Measurements from ENCODE around the gene NNT.
"Not testable (repeated sequence)": the region's sequence is repeated elsewhere in the genome, so short reads cannot be mapped to it uniquely, and the experiment has no call there.

Gene NNT

DNA sequence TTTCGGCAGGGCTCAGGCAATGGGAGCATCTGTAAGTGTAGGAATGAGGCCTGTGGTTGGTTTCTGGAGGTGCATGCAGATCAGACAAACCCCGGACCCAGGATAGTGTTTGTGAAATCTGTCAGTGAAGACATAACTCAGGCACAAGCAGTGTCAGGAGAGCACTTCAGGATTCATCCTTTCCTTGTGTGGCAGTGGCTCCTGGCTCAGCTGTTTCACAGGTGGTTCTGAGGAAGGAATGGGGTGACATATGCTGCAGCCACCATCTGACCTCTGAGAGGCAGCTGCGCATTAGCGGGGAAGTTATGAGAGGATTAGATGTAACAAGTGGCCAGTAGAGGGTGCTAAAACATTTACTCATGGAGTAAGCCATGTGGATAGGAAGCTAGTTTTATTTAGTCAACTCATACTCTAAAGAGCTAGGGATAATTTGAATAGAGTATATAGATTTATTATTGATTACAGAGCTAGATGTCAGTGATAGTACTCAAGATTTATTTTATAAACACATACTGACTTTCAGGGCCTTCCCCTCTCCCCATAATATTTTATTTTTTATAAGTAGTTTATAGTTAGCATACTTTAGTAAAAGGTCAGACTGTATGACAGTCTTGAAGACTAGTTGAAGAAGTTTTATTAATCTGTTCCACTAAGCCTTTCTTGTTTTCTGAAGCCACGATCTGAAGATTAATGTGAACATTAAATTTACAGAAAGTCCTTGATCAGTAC lies 28.4 kb downstream of the NNT start:
- no peak for DNase-seq (ENCODE audit: low read depth)

DNA sequence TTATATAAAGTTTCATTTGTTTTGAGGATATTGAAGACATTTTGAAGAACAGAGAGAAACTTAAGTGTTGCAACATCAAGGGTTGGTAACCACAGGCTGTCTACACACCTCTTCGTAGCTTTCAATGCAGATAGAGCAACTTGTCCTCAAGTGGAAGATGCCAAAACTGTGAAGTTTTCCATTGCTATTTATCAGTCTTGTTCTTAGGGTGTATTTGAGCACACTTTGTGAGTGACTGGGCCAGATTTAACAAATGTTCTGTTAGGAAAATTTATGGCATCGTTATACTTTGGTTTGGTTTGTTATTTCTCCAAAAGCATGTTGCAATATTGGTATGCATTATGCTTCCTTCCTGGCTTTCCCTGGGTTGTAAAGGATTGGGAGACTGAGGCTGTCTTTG lies 31.6 kb downstream of the NNT start:
- DNase-seq (ENCODE audit: low read depth) = no peak

DNA sequence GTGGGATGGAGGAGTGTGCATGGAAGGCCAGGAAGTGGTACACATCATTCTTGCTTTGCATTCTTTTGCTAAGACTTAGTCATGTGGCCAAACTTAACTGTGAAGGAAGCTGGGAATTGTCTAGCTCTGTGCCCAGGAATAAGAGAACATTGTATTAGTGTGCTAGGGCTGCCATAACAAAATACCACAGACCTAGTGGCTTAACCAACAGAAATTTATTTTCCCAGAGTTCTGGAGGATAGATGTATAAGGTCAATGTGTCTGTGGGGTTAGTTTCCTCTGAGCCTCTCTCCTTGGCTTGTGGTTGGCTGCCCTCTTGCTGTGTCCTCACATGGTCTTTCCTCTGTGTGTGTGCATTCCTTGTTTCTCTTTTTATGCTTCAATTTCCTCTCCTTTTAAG lies 32.4 kb downstream of the NNT start:
- DNase-seq (ENCODE audit: low read depth) = no peak

DNA sequence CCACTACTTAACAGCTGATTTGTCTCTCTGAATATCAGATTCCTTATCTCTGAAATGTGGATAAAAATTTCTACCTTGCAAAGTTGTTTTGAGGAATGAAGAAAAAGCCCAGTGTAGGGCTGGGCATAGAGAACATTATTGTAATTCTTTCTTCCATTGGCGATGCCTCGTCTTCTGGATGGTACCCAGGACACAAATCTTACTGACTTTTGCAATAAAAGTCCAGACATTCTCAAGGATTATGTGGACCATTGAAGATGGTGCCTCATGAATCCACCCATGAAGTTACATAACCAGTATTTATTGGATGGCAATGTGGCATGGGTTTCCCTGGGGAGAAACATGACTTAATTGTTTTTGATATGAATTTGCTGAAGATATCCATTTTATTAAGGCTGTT lies 33.1 kb downstream of the NNT start:
- no peak for DNase-seq (ENCODE audit: low read depth)

DNA sequence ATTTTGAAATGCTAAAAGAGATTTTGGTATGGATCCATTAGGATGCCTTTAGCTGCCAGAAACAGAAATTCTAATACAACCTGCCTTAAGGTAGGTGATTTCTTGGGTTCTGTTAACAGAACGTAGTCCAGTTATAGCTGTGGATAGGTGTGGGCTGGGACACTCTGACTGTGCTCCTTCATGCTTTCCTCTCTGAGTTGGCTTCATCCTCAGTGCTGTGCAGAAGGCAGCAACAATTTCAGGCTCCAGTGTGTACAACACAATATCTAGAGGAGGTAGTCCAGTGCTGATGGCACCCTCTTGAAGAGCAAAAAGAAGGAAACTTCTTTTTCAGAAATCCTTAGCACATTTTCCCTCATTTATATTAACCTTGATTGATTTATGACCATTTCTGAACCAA lies 34.4 kb downstream of the NNT start:
- no peak for DNase-seq (ENCODE audit: low read depth)

DNA sequence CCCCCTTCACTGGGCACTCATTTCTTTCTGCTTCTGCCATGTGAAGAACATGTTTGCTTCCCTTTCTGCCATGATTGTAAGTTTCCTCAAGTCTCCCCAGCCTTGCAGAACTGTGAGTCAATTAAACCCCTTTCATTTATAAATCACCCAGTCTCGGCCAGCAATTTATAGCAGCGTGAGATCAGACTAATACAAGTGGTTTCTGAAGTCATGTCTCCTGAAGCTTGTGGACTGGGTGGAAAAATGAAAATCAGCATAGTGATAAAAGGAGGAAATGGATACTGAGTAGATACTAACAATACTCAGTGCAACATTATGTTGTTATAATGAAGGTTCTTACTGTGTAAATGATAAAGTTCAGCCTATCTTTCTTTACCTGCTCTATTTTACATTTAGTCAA lies 35.1 kb downstream of the NNT start:
- DNase-seq (ENCODE audit: low read depth) = no peak

DNA sequence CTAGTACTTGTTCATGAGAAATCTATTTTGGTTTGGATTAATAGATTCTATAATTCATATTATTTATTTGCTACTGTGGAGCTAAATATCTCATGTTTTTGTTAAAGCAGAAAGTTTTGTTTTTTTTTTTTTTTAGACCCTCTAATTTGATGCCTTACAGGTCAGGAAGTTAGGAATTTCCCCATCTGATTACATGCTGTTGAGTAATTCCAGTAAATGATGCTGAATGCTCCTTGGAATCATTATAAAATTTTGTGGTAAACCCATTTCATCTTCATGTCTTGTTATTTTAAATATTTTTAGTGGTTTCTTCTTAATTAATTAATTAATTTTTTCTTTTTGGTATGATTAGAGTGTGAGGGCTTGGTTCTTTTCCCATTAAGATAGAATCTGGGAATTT lies 35.6 kb downstream of the NNT start:
- no peak for DNase-seq (ENCODE audit: low read depth)

DNA sequence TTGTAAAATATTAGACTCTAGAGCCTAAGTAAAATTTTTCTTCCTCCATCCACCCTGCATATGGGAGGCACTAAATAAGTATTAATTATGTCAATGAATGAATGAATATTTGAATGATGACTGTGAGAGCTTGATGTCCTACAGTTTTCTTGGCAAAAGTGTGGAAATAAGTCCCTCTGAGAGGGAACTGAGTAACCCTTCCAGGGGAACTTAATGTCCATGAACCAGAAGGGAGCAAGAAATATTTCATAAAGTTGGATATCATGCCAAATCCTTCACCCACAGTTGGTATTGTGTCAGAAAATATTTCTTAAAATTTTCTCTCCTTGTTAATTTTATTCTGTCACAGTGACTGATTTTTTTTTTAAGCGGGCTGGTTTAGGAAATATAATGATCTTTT lies 36.6 kb downstream of the NNT start:
- DNase-seq (ENCODE audit: low read depth) = no peak

DNA sequence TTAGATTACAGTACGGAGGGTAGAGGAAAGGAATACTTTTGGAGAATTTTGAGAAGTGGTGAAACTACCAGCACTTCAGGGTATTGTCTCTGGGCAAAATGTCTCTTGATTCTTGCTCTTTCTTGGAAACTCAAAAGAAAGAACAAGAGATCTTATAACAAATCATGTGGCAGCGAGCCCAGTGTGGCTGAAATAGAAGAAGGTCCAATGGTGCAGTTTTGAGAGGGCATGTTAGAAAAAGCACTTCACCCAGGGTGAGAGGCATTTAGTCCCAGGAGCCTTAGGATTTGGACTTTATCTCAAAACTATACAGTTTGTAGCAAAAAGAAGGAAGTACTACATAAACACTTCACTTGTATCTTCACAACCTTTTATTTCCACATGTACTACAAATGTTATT lies 39.4 kb downstream of the NNT start:
- DNase-seq (ENCODE audit: low read depth) = no peak

DNA sequence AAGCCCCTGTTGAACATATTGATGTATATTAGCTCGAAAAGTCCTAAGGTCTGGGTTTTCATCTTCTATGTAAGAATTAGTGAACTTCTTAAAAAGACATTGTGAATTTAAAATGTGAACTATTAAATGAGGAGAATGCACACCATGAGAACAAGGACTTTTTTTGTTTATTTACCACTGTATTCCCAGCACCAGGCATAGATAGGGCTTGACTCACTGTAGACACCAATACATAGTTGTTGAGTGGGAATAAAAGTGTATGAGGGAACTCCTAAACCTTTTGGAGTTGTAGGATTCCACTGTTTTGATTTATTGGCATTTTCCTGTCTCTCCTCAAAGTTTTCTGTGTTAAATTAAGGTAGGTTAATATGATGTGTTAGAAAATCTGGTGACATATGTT lies 40.3 kb downstream of the NNT start:
- no peak for DNase-seq (ENCODE audit: low read depth)

DNA sequence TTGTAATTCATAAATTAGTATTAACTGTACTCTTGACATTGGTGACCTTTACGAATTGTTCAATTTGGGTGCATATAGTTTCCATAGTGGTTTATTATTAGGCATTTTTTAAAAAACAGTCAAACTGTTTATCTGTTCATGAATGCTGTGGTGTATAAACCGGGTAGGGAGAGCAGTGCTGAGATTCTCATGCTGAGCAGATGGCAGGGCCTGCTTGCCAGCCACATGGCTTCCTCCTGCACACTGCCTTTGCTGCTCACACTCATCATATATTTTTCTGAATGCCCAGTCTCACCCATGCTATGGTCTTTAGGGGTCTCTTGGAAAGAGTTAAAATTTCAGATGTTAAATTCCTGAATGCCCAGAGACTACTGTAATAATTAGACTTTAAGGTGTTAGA lies 40.8 kb downstream of the NNT start:
- DNase-seq (ENCODE audit: low read depth) = no peak

DNA sequence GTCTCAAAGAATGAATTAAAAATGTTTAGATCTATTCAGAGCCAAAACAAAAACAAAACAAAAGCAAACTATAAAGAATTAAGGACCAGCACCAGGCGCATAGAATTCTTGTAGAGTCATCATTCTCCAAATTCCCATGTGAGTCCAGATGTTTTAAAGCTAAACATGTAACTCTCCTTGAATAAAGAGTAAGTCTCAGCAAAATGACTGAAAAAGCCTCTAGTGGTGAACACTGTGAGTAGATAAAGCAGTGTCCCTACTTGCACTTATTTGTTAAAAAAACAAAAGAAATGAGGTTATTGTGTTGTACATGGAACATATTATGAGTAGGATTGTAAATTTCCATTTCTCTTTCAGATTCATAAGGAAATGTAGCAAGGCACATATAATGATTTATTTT lies 44.0 kb downstream of the NNT start:
- no peak for DNase-seq (ENCODE audit: low read depth)

DNA sequence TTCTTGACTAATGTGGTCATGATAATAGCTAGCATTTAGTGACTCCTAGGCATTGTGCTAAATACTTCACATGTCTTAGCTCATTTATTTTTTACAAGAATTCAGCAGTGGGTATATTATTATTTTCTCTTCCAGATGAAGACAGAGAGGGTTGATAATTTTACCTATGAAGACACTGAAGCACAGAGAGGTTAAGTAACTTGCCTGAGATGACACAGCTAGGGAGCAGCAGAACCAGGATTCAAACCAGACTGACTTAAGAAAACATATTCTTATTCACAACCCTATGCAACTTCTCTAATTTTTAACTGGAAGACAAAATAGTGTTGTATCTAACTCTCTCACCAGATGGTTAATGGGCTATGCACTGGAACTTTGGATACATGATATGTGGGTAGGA lies 44.8 kb downstream of the NNT start:
- DNase-seq (ENCODE audit: low read depth) = no peak

DNA sequence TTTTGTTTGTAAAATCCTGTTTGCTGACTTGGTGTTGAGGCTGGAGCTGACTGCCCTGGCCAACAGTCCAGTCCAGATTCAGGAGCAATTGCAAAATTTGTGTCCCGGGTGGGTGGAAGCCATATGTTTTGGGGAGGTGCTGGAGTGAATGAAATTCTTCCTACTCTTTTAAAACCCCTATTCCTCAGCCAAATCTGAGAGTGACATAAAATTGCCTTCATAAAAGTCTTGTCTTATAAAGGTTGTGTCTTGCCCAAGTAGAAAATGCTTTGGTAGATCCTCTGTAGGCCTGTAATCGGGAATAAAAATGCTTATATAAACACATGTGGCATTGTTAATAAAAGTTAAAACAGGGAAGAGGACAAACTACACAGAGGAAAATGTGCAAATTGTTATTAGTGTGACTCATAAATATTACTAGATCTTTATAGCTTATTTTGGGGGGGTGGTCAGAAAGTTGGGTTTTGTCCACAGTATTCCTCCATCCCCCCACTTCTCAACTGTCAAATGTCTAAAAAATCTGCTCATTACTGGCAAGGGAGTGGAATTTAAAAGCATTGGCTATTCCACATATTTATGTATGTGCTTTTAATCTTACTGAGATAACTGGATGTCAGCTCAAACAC lies 45.6 kb downstream of the NNT start:
- DNase-seq (ENCODE audit: low read depth) = no peak

DNA sequence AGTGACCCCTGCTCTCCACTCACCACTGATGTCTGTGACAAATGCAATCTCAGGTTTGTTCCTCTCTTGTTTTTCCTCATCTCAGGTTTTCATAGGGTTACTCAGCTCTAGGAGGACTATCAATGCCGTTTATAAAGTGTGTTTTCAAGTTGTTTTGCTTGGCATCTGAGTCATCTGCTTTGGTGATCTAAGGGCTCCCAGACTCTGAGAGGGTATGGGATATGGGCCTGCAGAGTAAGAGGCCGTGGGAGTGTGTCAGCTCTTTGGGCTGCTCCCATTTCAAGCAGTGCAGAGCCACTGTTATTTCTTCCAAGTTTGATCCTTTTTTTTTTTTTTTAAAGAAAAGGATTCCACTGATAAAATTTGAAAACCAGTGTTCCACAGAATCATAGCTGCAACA lies 46.3 kb downstream of the NNT start:
- DNase-seq (ENCODE audit: low read depth) = no peak

DNA sequence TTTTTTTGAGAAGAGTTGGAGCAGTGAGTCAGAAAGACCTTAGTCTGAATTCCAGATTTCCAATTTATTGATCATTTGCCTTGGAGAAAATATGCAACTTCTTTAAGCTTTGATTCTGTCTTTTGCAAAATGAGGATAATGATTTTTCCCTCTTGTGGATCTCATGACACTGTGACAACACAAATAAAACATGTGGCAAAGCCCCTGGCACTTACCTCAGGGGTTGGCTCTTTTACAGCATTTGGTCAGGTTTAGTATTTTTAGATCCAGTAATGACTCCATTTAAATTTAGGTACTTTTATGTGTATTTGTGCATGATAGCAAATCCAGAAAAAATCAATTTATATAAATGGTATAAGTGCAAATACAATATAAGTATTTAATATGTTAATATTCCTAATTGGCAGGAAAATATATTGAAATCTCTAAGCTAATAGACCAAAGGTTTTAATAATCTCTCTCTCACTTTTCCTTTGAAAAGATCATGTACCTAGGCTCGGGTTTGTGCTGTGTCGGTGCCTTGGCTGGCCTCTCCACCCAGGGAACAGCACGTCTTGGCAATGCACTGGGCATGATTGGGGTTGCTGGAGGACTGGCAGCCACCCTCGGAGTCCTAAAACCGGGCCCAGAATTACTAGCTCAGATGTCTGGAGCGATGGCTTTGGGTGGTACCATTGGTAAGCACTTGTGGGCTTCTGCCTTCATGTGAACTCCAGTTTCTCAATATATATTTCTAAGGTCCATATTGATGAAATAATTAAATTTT lies 49.7 kb downstream of the NNT start:
- DNase-seq (ENCODE audit: low read depth) = no peak

DNA sequence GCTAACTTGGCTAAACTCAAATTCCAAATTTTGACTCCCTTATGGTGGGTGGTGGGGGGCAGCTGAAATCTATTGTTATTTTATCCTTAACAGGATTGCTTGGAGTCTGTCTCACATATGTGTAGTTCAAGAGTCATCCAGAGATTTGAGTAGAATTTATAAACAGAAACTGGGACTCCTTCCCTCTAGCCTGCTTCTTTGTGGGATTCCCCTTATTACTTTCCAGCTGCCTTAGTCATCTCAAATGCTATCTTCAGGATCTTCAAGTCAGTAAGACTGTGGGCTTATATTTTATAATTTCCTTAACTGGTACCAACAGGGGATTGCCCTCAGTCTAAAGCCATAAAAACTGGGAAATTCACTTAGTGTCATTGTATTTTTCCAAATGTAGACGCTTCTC lies 55.5 kb downstream of the NNT start:
- DNase-seq (ENCODE audit: low read depth) = no peak

DNA sequence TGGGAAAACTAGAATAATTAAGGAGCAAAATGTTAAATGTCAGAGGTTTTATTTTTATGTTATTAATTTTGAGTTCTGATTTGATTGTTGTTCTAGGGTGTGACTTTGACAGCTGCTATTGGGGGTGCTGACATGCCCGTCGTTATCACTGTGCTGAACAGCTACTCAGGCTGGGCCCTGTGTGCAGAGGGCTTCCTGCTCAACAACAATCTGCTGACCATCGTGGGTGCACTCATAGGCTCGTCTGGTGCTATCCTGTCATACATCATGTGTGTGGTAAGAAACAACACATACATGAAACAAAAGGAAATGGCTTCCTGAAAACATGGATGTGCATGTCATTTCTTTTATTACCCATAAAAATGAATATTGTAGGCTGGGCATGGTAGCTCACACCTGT lies 56.1 kb downstream of the NNT start:
- DNase-seq (ENCODE audit: low read depth) = no peak

DNA sequence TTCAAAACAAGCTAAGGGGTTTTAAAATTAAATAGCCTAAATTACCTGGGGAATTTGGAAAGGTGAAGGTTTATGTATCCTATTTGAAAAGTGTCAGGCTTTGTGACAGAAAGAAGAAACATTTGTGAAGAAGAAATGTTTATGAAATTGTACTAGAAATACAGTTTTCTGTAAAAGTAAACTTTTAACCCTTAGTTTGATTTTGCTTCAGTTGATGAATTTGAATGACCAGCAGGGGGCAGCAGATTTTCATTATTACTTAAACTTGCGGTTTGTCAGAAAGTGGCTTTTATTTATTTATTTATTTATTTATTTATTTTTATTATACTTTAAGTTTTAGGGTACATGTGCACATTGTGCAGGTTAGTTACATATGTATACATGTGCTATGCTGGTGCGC lies 58.1 kb downstream of the NNT start:
- DNase-seq (ENCODE audit: low read depth) = no peak

DNA sequence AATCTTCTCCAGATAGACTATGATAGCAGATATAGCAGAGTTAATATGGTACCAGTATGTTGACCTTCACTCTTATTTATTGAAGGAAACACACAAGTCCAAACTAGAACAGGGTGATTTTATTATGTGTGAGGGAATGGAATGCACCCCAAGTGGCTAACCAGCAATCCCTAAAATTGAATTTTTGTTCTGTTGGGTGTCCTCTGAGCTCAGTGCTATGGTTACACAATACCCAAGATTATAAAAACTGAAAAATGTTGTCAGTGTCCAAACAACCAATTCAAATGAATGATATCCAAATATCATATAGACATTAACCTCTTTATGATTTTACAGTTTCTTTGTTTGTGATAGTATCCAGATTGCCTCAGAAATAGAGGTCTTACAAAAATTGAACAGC lies 60.9 kb downstream of the NNT start:
- no peak for DNase-seq (ENCODE audit: low read depth)

DNA sequence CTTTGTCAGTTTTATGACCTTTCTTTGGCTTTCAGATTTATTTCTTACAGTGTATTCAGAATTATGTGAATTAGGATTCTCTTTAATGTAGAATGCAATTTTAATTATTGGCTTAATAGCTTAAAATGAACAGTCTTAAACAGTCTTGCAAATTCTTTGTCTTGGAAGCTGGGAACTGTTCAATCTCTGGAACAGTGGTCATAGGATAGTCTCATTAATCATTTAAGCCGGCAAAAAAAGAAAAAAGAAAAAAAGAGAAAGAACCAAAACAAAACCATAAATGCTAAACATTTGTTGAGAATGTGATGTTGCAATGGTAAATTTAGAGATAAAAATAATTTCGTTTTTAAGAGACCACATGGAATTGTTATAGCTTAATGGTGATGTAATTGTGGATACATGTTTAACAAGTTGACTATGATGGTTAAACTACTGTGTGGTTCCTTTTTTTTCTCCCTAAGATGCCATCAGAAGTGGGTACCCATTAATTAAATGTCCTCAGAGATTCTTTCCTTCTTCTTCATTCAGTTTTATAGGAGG lies 61.6 kb downstream of the NNT start:
- no peak for DNase-seq (ENCODE audit: low read depth)

DNA sequence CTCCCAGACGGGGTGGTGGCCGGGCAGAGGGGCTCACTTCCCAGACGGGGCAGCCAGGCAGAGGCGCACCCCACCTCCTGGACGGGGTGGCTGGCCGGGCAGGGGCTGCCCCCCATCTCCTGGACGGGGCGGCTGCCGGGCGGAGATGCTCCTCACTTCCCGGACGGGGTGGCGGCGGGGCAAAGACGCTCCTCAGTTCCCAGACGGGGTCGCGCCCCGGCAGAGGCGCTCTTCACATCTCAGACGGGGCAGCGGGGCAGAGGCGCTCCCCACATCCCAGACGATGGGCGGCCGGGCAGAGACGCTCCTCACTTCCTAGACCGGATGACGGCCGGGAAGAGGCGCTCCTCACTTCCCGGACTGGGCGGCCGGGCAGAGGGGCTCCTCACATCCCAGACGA lies 62.8 kb downstream of the NNT start:
- not testable (repeated sequence) for DNase-seq (ENCODE audit: low read depth)

DNA sequence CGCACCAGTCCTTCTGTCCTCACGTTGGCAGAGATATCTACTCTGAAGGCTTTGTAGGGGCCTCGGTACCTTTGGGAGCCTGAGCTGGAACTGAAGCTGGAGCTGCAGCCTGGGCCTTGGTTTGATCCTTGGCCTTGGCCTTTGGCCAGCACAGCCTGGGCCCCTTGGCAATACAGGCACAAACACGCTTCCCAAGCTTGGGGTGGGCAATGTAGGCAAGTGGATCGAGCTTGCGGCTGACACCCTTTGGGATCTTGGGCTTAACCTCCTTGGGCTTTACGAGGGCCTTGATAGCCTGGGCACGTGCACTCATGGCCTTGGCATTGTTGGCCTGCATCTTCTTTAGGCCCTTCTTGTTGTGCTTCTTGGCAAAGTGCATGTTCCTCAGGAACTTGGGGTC lies 63.7 kb downstream of the NNT start:
- DNase-seq (ENCODE audit: low read depth) = not testable (repeated sequence)
